Transverse colon (tissue), 4 donors: ENCODE measurements around the gene FAM241B. TPM values are rescaled to one million over a fixed set of nuclear protein-coding genes. Genes with fewer than 3 reads are reported as not detected.

Experiments
- DNase-seq: peaks from one replicate; pipeline ENCODE4 v3.0.0-alpha.2; 2019
- H3K27ac ChIP-seq, 4 donors: fragments of 200-600 bp; sonication (generic); 2 replicates each; pipeline ENCODE4 v1.5.1; 2016 to 2018; ENCODE audit warnings: inconsistent platforms in 4 of 4
- H3K27me3 ChIP-seq: fragments of 200-600 bp; sonication (generic); 2 replicates; pipeline ENCODE4 v1.5.1; 2017; ENCODE audit warnings: inconsistent platforms
- H3K36me3 ChIP-seq, 4 donors: fragments of 200-600 bp; sonication (generic); 2 replicates each; pipeline ENCODE4 v1.5.1; 2017 to 2019; ENCODE audit warnings: inconsistent platforms in 4 of 4
- H3K4me1 ChIP-seq, 4 donors: fragments of 200-600 bp; sonication (generic); 2 replicates each; pipeline ENCODE4 v1.5.1; 2017 to 2020; ENCODE audit warnings: inconsistent platforms in 4 of 4
- H3K4me3 ChIP-seq, 4 donors: fragments of 200-600 bp; sonication (generic); 1 replicate in 1 of 4; 2 replicates in 3 of 4; pipeline versions ENCODE4 v1.5.1 to v1.6.1; 2017 to 2019; ENCODE audit warnings: inconsistent platforms in 4 of 4
- H3K9me3 ChIP-seq, 2 donors: fragments of 200-600 bp; sonication (generic); 2 replicates each; pipeline ENCODE4 v1.5.1; 2017 to 2019; ENCODE audit warnings: inconsistent platforms in 2 of 2
- EP300 ChIP-seq: sonication (generic); formaldehyde crosslinking; IDR thresholded peaks from one replicate; pipeline ENCODE4 v1.6.1; 2017; ENCODE audit warnings: antibody characterized with exemption, low read depth
- POLR2A ChIP-seq: fragments of 450-650 bp; IDR thresholded peaks from one replicate; pipeline ENCODE4 v1.6.1; 2016; ENCODE audit warnings: antibody characterized with exemption, mild to moderate bottlenecking, moderate library complexity
- POLR2AphosphoS5 ChIP-seq, 3 donors: sonication (generic); formaldehyde crosslinking; IDR thresholded peaks; one replicate each; pipeline ENCODE4 v1.6.1; 2016; ENCODE audit warnings: antibody characterized with exemption in 3 of 3
- WGBS, 2 donors: methylation state at CpG; one replicate each; pipeline ENCODE4 v1.1.5; 2018; ENCODE audit warnings: low coverage in 1 of 2; 5-methylcytosine and 5-hydroxymethylcytosine counted together
- in situ Hi-C, 4 donors: fragments of 200-750 bp; cut with MboI; loops; one replicate each; pipeline versions ENCODE4 v1.15.0 to v1.15.1; 2017; ENCODE audit warnings: low sequenced_read_pairs in 3 of 4, low pct_ligation_motif_present in 1 of 4, low pct_unique_long_range_greater_than_20kb in 1 of 4
- intact Hi-C: fragments of 100-400 bp; cut with DNase I; formaldehyde crosslinking; loops from one replicate; pipeline ENCODE4 v1.15.1; 2023; ENCODE audit warnings: low total_unique reads
- total RNA-seq, 4 donors: library from RNA; depleted of rRNA; stranded (reverse); fragments of >200 nt; gene quantifications; one replicate each; pipeline ENCODE4 v1.1.0, GENCODE V29; 2016
- TF ChIP-seq, protein P1 (sequence below), 5 experiments: fragments of 200-600 bp in 3 of 5; fragments of 450-650 bp in 2 of 5; sonication (generic) in 3 of 5; IDR thresholded peaks; 1 replicate in 2 of 5; 2 replicates in 3 of 5; pipeline ENCODE4 v1.5.1; 2016 to 2017; ENCODE audit warnings: antibody characterized with exemption in 5 of 5, inconsistent platforms in 3 of 5, mild to moderate bottlenecking in 2 of 5, moderate library complexity in 1 of 5

The FAM241B gene
- total RNA-seq, 4 donors from 2014 or later: 0.95 to 1.4 TPM; not detected in 2

DNA sequence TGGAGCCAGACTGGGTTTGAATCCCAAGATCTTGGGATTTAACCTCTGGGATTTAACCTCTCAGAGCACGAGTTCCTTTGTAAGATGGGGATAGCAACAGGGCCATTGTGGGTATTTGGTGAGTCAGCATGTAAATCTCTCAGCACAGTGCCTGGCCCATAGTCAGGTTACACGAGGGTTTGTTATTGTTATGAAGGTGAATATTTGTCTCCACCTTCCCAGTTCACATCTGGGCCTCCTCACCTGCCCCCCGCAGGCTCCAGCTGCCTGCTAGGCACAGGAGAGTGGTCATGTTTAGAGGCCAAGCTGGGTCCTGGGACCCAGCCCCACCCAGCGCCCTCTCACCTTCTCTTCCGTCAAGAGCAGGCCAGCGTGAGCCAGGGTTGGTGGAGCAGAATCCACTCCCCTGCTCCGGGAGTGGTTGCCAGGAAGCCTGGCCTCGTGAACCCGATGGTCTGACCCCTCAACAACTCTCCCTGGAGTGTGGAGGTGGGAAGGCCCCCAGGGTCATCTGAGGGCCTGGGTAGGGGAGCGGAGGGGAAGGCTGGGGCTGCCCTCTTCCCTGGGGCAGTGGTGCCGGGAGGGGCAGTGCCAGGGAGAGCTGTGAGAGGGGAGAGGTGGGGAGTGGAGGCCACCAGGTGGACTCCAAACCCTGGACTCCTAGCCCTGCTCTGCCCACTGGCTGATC lies 26.0 kb downstream of the FAM241B start:
- H3K27me3 ChIP-seq: peaks cover 16% of the 10 kb centered on the region
- TF ChIP-seq, protein P1, sequence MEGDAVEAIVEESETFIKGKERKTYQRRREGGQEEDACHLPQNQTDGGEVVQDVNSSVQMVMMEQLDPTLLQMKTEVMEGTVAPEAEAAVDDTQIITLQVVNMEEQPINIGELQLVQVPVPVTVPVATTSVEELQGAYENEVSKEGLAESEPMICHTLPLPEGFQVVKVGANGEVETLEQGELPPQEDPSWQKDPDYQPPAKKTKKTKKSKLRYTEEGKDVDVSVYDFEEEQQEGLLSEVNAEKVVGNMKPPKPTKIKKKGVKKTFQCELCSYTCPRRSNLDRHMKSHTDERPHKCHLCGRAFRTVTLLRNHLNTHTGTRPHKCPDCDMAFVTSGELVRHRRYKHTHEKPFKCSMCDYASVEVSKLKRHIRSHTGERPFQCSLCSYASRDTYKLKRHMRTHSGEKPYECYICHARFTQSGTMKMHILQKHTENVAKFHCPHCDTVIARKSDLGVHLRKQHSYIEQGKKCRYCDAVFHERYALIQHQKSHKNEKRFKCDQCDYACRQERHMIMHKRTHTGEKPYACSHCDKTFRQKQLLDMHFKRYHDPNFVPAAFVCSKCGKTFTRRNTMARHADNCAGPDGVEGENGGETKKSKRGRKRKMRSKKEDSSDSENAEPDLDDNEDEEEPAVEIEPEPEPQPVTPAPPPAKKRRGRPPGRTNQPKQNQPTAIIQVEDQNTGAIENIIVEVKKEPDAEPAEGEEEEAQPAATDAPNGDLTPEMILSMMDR (IDR thresholded peaks at IDR 0.05): no peak
- no peak for TF ChIP-seq POLR2A
- TF ChIP-seq EP300: no peak
- no peak for TF ChIP-seq POLR2AphosphoS5 (IDR thresholded peaks at IDR 0.05)
- in situ Hi-C loops: loop anchor here in 1 of 4 donors (10.0 kb wide), 1 partner anchor 59 kb away; no protein-coding TSS in a partner anchor

DNA sequence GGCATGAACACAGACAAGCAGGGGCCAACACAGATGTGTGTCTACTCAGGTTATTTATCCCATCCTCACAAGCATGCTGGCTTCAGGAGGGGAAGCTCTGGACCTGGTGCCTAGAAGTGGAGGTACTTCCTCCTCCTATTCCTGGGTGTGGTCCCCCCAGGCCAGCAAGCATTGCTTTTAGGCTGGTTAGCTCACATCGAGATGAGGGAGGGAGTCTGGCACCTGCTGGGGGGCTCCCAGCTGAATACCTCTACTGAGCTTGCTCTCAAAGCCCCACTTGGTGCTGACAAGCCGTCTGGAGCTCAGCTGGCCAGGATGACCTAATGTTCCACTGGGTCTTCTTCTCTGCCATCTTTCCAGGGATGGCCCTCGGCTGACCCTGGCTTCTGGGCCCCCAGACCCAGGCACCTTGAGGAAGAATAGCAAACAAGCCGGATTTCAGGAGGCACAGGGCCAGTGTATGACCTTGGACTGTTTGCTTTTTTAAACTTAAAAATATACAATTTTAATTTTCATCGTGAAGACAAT lies 26.8 kb downstream of the FAM241B start:
- H3K4me3 ChIP-seq: no peak overlapping the region
- intact Hi-C loops (no loop called here), in situ Hi-C loops (loop anchor here in 1 of 4 donors (10.0 kb wide), 1 partner anchor 58 kb away; no protein-coding TSS in a partner anchor)
- no peak overlapping the region for H3K27ac ChIP-seq
- TF ChIP-seq EP300 (no peak), POLR2A (no peak), POLR2AphosphoS5 (IDR thresholded peaks at IDR 0.05) (no peak)
- TF ChIP-seq, protein P1 (IDR thresholded peaks at IDR 0.05): no peak
- no peaks in the 10 kb centered on the region for H3K36me3 ChIP-seq
- WGBS, 2 donors: 46 to 55% methylated on average over 3 to 5 of the region's 5 CpGs
- DNase-seq: no peak
- H3K27me3 ChIP-seq: peaks cover 16% of the 10 kb centered on the region
- no peaks in the 10 kb centered on the region for H3K9me3 ChIP-seq
- H3K4me1 ChIP-seq: no peaks in the 10 kb centered on the region

More for the DNA sequence above, 26.0 kb downstream of the FAM241B start:
- Histone ChIP-seq H3K4me3 (no peak overlapping the region), H3K36me3 (no peaks in the 10 kb centered on the region), H3K9me3 (no peaks in the 10 kb centered on the region), H3K27ac (no peak overlapping the region), H3K4me1 (no peaks in the 10 kb centered on the region)
- 58 to 75% methylated on average over 2 to 11 of the region's 11 CpGs for WGBS, 2 donors
- no peak for DNase-seq
- intact Hi-C loops: no loop called here

DNA sequence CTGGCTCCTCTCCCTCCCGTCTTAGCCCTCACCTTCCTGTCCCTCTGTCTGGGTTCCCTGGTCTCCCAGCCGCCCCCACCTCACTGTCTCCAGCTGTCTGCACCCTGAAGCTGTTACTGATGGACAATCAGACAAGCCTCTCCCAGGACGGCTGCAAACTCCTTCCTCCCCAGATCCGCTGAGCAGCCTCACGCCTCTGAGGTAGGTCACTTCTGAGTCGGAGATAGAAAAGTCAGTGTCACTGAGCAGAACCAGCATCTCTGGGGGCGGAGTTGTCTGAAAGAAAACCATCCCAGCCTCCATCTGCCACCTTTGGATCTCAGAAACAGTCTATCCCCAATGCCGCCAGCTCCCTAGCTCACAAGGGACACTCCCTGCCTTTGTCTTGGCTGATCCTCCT lies 27.4 kb downstream of the FAM241B start:
- intact Hi-C loops (no loop called here), in situ Hi-C loops (loop anchor here in 1 of 4 donors (10.0 kb wide), 1 partner anchor 57 kb away; no protein-coding TSS in a partner anchor)
- no peak for DNase-seq
- Histone ChIP-seq H3K9me3 (no peaks in the 10 kb centered on the region), H3K27ac (no peak overlapping the region), H3K4me1 (no peaks in the 10 kb centered on the region), H3K36me3 (no peaks in the 10 kb centered on the region), H3K4me3 (no peak overlapping the region), H3K27me3 (peaks cover 16% of the 10 kb centered on the region)
- WGBS, 2 donors: 50 to 64% methylated on average over 4 to 8 of the region's 8 CpGs
- no peak for TF ChIP-seq POLR2A
- no peak for TF ChIP-seq EP300
- TF ChIP-seq, protein P1 (IDR thresholded peaks at IDR 0.05): no peak
- TF ChIP-seq POLR2AphosphoS5 (IDR thresholded peaks at IDR 0.05): no peak

DNA sequence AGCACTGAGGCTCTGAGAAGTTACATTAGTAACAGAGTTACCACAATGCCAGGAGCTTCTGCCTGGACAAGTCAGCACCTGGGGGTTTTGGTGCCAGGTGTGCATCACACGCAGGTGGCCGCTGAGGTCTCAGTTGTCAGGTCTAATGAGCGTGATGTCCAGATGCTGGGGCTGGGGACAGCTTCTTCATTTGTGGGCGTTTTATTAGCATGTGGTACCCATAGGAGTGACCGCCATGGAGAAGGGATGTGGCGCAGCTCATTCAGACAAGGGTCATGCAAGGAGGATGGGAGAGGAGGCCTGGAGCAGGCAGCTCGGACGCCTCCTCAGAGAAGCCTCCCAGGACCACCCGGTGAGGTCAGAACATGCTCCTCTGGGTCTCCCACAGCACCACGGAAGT lies 27.8 kb downstream of the FAM241B start:
- 76 to 80% methylated on average over 2 to 10 of the region's 10 CpGs for WGBS, 2 donors
- Histone ChIP-seq H3K27ac (no peak overlapping the region), H3K4me3 (no peak overlapping the region), H3K4me1 (no peaks in the 10 kb centered on the region), H3K27me3 (peaks cover 16% of the 10 kb centered on the region), H3K36me3 (no peaks in the 10 kb centered on the region), H3K9me3 (no peaks in the 10 kb centered on the region)
- in situ Hi-C loops: loop anchor here in 1 of 4 donors (10.0 kb wide), 1 partner anchor 57 kb away; no protein-coding TSS in a partner anchor
- no peak for DNase-seq
- intact Hi-C loops: no loop called here
- TF ChIP-seq POLR2A: no peak
- no peak for TF ChIP-seq POLR2AphosphoS5 (IDR thresholded peaks at IDR 0.05)
- no peak for TF ChIP-seq EP300
- TF ChIP-seq, protein P1 (IDR thresholded peaks at IDR 0.05): no peak
